Sciatic nerve (tissue), 2 donors: Measurements from ENCODE around the gene ZNF878. TPM values are rescaled to one million over a fixed set of nuclear protein-coding genes. Genes with fewer than 3 reads are reported as not detected.
"Not testable (repeated sequence)": the region's sequence is repeated elsewhere in the genome, so short reads cannot be mapped to it uniquely, and the experiment has no call there.

ENCODE experiments used
- ATAC-seq: fragments of 200-7000 bp; cut with Tn5 transposase; one replicate; pipeline ENCODE4 v1.9.1; 2020; ENCODE audit warnings: mild to moderate bottlenecking, moderate library complexity
- DNase-seq: peaks from one replicate; pipeline ENCODE4 v3.0.0-alpha.2; 2020; ENCODE audit warnings: low spot score
- intact Hi-C: fragments of 100-400 bp; cut with DNase I; formaldehyde crosslinking; loops from one replicate; pipeline ENCODE4 v1.14.2; 2022
- total RNA-seq: library from RNA; stranded (reverse); fragmentation: NEBNext Ultra II Directional; extraction: Animal tissue kit (Norgen Biotek cat#: 25700); gene quantifications from one replicate; pipeline ENCODE4 v1.2.1, GENCODE V29; 2021
- donor health status: DM: no; HTN: no; CAD: no.
- donor health status: DM: no; HTN: no; CAD: no.

Gene ZNF878
- 0.27 TPM for total RNA-seq

DNA sequence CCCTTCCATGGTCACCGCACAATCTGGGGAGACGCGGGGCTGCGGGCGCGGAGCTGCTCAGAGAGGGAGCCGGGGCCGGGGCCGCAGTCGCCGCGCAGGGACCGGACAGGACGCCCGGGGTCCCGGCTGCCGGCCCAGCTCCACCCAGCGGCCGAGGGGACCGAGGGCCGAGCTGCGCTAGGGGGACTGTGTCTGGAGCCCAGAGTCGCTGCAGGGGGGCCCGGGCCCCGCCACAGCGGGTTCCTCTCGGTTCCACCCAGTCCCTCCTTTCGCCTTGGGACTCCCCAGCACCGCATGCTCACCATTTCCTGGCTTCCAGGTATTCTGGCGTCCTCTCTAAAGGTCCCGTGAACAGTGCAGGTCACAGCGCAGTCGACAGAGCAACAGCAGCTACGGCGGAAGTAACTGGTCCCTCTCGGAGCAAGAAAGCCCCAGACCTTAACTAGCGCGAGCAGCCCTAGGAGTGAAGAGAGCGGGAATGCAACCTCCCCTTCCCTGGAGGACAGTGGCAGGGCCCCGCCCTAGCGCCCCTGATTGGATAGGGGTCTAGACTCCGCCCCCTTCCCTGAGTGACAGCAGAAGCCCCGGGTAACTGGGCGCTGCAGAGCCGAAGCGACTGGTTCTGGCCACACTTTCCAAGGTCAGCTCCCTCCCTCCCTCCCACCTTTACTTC is at the start of gene ZNF878:
Gene ZNF878, minus strand, starts transcription at position 465 of the 673 bp plus-strand sequence. Its CDS starts 160 bp downstream, at position 305.
- peak; percentile 93 for DNase-seq
- intact Hi-C loops = no loop called here
- peak; percentile 99 for ATAC-seq

DNA sequence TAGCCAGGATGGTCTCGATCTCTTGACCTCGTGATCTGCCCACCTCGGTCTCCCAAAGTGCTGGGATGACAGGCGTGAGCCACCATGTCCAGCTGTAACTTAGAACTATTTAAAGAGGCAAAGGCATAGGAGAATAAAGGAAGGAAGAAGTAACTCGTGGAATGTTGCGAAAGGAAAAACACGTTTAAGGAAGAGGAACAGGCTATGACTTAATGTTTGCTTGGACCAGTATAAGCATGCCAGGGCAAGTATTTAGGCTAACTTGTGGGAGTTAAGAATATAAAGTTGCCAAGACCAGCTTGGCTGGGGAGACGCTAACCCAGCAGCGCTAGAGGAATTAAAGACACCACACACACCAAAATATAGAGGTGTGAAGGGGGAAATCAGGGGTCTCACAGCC is 45.3 kb upstream of the ZNF878 start:
- no peak for DNase-seq
- ATAC-seq = no peak
- intact Hi-C loops = no loop called here

DNA sequence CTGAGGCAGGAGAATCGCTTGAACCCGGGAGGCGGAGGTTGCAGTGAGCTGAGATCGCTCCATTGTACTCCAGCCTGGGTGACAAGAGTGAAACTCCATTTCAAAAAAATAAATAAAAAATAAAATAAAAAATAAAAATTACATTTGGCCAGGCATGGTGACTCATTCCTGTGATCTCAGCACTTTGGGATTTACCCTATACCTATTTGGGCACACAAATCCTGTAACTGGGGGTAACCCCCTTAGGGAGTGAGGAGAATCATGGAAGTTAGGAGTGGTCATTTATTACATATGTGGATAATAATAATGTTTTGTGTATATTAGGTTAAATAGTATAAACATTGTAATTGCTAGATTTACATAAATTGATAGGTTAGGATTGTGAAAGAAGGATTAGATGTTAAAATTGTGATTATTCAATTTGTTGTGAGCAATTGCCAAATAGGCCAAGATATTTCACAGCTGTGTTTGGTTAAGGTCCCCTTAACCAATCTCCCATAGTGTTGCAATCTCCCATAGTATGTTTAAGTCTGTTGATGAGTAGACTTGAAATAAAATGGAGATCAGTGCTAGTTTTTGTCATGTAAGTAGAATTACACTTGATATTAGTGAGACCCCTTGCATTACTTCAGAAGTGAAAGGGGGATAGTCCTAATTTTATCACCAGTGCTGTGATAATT is 42.5 kb upstream of the ZNF878 start:
- DNase-seq (no peak), ATAC-seq (no peak)
- intact Hi-C loops = no loop called here

DNA sequence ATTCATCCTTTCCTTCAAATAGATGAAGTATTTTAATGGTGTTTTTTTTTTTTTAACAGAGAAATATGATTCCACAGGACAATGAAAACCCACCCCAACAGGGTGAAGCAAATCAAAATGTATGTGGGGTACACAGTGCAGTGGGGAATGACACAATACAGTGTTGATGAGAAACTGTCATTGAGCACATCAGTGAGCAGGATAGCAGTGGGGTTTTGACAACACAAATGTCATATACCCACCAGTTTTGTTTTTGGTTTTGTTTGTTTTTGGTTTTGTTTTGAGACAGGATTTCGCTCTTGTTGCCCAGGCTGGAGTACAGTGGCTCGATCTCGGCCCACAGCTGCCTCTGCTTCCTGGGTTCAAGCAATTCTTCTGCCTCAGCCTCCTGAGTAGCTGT is 41.0 kb upstream of the ZNF878 start:
- DNase-seq (no peak), ATAC-seq (no peak)
- intact Hi-C loops = no loop called here

DNA sequence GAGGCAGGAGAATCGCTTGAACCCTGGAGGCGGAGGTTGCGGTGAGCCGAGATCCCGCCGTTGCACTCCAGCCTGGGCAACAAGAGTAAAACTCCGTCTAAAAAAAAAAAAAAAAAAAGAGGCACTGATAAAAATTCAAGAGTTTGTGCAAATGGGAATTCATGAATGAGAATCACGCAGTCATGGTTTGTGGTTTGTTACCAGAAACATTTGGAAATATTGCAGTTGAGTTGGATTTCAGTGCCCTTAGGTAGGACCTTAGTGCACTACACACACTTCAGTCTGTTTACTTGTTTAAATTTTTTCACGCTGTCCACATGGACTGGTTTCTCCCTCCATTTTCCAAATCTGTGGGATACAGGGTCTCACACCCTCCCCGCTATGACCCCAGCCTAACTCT is 40.2 kb upstream of the ZNF878 start:
- DNase-seq = no peak
- intact Hi-C loops = no loop called here
- no peak for ATAC-seq

DNA sequence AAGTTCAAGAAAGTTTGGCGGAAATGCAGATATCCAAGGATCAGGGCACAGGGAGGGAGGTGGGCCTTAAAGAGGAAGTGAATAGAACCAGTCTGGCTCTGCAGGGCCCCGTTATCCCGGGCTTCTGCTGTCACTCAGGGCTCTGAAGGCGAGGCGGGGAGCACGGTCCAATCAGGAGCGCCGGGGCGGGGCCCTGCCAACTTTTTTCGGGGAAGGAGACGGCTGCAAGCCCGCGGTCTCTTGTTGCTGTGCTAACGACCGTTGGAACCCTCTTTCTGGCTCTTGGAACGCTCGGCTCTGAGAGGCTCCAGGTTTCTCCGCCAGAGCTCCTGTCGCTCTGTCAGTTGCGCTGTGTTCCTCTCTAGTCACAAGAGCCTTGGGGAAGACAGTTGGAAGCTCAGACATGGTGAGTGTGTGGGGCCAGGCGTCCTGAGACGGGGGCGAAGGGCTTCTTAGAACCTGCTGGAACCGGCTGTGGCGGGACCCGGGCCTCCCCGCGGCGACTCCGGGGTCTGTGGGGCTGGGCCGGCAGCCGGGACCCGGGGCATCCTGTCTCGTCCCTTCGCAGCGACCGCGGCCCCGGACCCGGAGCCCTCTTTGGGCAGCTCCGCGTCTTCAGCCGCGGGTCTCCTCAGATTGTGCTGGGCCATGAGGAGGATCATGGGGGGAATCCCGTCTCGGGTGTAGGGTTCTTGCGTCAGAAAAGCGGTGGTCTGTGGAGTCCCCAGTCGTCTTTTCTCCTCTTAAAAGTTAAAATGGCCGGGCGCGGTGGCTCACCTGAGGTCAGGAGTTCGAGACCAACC is 39.5 kb upstream of the ZNF878 start:
- peak; percentile 97 for ATAC-seq
- peak; percentile 87 for DNase-seq
- intact Hi-C loops = no loop called here

DNA sequence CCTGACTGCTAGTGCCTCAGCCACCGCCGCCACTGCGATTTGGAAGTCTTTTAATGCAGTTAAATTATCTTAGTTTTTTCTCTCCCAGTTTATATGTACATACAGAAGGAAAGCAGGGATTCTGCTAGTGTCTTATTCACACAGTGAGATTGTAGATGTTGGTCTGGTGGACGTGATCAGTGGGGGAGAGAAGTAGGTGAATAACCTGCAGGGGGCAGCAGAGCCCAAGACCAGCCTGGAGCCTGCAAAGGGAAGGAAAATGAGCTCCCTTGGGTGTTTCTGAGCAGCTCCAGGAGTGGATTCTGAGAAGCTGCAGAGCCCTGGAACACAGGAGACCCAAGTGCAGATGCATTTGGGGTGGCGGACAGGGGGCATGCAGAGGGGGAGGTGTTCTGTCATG is 38.0 kb upstream of the ZNF878 start:
- intact Hi-C loops = no loop called here
- DNase-seq (peak; percentile 80), ATAC-seq (peak; percentile 75)

DNA sequence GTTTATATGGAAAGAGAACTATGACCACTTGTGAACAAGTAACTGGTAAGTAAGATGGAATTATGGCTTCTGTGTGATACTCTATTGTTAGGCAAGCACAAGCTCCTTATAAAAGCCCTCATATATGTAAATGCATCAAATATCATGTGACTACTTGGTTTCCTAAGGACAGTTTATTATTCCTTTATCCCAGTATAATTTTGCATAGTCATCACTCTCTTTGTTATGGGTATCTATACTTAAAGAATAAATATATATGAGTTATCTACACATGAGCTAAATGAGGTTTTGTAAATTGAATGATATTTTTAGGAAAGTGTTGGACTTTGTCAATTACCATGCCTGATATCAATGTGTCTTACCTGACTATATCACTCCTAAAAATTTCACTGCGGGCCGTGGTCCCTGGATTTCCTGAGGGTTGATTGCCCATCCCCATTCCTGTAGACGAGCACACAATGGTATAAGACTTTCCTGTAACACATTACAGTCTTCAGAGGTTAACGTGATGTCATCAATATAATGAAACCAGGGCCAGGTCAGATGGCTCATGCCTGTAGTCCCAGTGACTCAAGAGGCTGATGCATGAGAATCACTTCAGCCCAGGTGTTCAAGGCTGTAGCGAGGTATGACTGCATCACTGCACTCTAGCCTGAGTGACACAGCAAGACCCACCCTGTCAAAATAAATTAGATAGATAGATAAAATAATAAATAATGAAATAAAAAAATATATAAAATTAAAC is 32.5 kb upstream of the ZNF878 start:
- DNase-seq (no peak), ATAC-seq (no peak)
- intact Hi-C loops = no loop called here

DNA sequence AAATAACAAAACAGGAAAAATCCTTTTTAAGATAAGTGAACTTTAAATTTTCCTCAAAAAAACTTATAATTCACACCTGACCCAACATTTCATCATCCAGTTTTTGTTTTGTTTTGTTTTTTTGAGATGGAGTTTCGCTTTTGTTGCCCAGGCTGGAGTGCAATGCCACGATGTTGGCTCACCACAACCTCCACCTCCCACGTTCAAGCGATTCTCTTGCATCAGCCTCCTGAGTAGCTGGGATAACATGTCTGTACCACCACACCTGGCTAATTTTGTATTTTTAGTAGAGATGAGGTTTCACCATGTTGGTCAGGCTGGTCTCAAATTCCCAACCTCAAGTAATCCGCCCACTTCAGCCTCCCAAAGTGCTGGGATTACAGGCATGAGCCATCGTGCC is 30.6 kb upstream of the ZNF878 start:
- DNase-seq, intact Hi-C loops, ATAC-seq: not testable (repeated sequence)

DNA sequence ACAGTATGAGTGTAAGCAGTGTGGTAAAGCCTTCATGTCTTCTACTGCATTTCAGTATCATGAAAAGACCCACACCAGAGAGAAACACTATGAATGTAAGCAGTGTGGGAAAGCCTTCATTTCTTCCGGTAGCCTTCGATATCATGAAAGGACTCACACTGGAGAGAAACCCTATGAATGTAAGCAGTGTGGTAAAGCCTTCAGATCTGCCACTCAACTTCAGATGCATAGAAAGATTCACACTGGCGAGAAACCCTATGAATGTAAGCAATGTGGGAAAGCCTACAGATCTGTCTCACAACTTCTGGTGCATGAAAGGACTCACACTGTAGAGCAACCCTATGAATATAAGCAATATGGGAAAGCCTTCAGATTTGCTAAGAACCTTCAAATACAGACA is 24.6 kb upstream of the ZNF878 start:
- DNase-seq (no peak), ATAC-seq (no peak)
- intact Hi-C loops = no loop called here

DNA sequence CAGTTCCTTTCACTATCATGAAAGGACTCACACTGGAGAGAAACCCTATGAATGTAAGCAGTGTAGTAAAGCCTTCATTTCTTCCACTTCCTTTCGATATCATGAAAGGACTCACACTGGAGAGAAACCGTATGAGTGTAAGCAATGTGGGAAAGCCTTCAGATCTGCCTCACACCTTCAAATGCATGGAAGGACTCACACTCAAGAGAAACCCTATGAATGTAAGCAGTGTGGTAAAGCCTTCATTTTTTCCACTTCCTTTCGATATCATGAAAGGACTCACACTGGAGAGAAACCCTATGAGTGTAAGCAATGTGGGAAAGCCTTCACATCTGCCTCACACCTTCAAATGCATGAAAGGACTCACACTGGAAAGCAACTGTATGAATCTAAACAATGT is 23.6 kb upstream of the ZNF878 start:
- ATAC-seq, DNase-seq, intact Hi-C loops: not testable (repeated sequence)

DNA sequence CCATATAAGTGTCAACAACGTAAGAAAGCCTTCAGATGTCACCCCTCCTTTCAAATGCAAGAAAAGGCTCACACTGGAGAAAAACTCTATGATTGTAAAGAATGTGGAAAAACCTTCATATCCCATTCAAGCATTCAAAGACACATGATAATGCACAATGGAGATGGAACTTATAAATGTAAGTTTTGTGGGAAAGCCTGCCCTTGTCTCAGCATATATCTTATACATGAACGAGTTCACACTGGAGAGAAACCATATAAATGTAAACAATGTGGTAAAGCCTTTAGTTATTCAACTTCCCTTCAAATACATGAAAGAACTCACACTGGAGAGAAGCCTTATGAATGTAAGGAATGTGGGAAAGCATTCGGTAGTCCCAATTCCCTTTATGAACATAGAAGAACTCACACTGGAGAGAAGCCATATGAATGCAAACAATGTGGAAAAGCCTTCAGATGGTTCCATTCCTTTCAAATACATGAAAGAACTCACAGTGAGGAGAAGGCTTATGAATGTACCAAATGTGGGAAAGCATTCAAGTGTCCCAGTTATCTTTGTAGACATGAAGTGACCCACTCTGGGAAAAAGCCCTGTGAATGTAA is 22.9 kb upstream of the ZNF878 start:
- ATAC-seq = no peak
- no peak for DNase-seq
- intact Hi-C loops = no loop called here

DNA sequence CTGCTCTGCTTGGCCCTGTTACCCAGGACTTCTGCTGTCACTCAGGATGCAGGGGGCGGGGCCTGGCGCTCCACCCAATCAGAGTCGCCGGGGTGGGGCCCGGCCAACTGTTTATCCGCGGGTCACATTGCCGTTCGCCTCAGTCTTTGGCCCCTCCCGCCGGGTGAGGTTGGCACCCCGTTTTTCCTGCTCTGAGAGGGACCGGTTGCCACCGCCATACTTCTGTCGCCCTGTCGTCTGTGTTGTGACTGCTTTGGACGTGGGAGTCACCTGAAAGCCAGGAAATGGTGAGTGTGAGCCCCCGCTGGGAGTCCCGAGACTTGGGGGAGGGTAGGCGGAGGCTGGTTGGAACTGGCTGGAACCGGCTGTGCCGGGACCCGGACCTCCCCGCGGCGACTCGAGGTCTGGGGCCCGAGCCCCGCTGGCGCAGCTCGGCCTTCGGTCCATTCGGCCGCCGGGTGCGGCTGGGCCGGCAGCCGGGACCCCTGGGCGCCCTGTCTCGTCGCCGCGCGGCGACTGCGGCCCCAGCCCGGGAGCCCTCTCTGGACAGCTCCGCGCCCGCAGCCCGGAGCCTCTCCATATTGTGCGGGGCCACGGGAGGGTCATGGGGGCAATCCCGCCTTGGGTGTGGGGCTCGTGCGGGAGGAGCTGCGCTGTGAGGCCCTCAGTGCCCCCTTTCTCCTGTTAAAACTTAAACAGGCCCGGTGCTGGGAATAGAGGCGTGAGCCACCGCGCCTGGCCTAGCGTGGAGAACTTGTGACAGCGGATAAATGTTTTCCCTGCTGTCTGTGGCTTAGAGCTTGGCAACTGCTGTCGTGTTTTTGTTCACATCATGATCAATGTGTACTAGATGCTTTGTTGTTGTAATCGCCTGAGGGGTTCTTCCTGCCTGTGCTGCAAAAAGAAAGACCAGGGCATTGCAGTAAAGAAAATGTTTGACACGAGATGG is 12.1 kb upstream of the ZNF878 start, which contains the start of gene ZNF844:
Gene ZNF844, plus strand, starts transcription at position 142 of the 949 bp plus-strand sequence. Its CDS starts 143 bp downstream, at position 285.
- intact Hi-C loops = no loop called here
- DNase-seq = peak; percentile 99

DNA sequence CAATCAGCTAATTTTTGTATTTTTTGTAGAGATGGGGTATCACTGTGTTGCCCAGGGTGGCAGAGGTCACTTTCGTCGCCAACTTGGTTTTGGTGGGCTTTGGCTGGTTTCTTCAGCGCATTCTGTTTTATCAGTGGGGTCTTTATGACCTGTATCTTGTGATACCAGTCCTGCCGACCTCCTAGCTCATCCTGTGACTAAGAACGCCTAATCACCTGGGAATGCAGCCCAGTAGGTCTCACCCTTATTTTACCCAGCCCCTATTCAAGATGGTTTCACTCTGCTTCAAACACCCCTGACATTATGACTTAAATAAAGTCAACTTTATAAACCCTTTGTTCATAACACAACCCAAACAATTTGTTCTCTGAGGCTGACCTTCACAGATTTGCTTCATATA is 3.0 kb upstream of the ZNF878 start:
- ATAC-seq (no peak), DNase-seq (no peak)
- intact Hi-C loops = no loop called here

More for the DNA sequence above, 12.1 kb upstream of the ZNF878 start, which contains the start of gene ZNF844:
- ATAC-seq = peak; percentile 100

DNA sequence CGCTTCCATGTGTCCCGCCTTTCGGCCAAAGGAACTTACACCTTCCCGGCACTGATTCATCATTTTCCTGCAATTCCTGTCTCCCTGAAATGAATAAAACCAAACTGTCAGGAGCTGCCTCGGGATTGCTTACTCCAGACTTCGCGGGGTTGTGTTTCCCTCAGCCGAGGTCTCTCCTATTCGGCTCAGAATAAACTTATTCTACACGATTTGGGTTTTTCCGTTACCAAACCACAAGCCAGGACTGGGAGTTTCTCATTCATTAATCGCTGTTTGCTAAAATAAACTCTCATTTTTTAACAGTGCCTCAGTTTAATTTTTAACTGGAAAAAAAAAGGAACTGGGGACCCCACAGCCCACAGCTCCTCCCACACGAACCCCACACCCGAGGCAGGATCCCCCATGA is 667 bp downstream of the ZNF878 start:
- ATAC-seq (no peak), DNase-seq (no peak)
- intact Hi-C loops = no loop called here

DNA sequence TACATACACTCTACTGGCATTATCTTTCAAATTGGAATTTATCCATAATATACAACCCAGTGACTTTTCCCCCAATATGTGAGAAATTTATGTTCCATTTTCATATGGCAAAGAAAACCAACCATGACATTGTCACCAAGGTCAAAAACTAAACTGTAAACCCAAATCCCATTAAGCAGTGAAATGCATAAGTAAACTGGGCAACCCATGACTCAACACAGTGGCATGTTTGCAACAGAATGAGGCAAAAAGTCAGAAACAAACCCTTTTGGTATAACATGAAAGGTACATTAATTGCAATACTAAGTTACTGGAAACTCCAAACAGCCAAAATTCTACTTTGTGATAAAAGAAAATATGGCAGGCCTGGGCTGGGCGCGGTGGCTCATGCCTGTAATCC is 4.9 kb downstream of the ZNF878 start:
- no peak for ATAC-seq
- intact Hi-C loops = no loop called here
- DNase-seq = no peak

DNA sequence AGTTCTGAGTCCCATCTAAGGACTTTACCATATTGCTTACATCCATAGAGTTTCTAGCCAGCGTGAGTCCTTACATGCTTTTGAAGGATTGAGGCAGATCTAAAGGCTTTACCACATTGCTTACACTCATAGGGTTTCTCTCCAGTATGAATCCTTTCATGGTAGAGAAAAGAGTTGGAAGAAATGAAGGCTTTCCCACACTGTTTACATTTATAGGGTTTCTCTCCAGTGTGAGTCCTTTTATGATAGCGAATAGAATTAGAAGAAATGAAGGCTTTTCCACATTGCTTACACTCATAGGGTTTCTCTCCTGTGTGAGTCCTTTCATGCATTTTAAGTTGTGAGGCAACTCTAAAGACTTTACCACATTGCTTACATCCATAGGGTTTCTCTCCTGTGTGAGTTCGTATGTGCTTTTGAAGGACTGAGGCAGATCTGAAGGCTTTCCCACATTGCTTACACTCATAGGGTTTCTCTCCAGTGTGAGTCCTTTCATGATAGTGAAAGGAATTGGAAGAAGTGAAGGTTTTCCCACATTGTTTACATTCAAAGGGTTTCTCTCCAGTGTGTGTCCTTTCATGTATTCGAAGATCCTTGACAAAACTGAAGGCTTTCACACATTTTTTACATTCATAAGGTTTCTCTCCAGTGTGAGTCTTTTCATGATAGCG is 8.9 kb downstream of the ZNF878 start:
- DNase-seq (no peak), ATAC-seq (no peak)
- intact Hi-C loops = no loop called here
